ENCODE results near the gene PISD.

GRCh38 chr22:31681349-31682345, 19.6 kb upstream of the PISD start:
- TF ChIP-seq POLR2A (IDR thresholded peaks at IDR 0.05) (no peak), CTCF (IDR thresholded peaks at IDR 0.05) (no peak), EP300 (IDR thresholded peaks at IDR 0.05; ENCODE audit: low read depth) (no peak), POLR2AphosphoS5 (IDR thresholded peaks at IDR 0.05) (no peak)
